Uterus (tissue), 2 donors: Measurements from ENCODE around the gene TMEM212.

Source experiments
- POLR2A ChIP-seq, 2 donors: fragments of 450-650 bp; IDR thresholded peaks; one replicate each; pipeline ENCODE4 v1.6.1; 2016; ENCODE audit warnings: antibody characterized with exemption in 2 of 2, mild to moderate bottlenecking in 1 of 2, moderate library complexity in 1 of 2
- TF ChIP-seq, protein P1 (sequence below), 4 experiments: fragments of 200-600 bp in 2 of 4; fragments of 450-650 bp in 2 of 4; sonication (generic) in 2 of 4; IDR thresholded peaks; one replicate each; pipeline ENCODE4 v1.5.1; 2016 to 2019; ENCODE audit warnings: antibody characterized with exemption in 4 of 4, mild to moderate bottlenecking in 2 of 4, moderate library complexity in 1 of 4

- TF ChIP-seq, protein P1, sequence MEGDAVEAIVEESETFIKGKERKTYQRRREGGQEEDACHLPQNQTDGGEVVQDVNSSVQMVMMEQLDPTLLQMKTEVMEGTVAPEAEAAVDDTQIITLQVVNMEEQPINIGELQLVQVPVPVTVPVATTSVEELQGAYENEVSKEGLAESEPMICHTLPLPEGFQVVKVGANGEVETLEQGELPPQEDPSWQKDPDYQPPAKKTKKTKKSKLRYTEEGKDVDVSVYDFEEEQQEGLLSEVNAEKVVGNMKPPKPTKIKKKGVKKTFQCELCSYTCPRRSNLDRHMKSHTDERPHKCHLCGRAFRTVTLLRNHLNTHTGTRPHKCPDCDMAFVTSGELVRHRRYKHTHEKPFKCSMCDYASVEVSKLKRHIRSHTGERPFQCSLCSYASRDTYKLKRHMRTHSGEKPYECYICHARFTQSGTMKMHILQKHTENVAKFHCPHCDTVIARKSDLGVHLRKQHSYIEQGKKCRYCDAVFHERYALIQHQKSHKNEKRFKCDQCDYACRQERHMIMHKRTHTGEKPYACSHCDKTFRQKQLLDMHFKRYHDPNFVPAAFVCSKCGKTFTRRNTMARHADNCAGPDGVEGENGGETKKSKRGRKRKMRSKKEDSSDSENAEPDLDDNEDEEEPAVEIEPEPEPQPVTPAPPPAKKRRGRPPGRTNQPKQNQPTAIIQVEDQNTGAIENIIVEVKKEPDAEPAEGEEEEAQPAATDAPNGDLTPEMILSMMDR (IDR thresholded peaks at IDR 0.05): no peak
- no peak for TF ChIP-seq POLR2A (IDR thresholded peaks at IDR 0.05)
Measured at GRCh38 chr3:171873580-171873979, 30.4 kb downstream of the TMEM212 start.
